ENCODE results near the gene ACSS2.

- TF ChIP-seq PATZ1 (CRISPR knock-in tag; IDR thresholded peaks at IDR 0.05; ENCODE audit: borderline replicate concordance) (no peak), CSDC2 (CRISPR knock-in tag; IDR thresholded peaks at IDR 0.05) (no peak), TCF4 (CRISPR knock-in tag; IDR thresholded peaks at IDR 0.05; ENCODE audit: borderline replicate concordance) (no peak), ARNTL (CRISPR knock-in tag; IDR thresholded peaks at IDR 0.05; ENCODE audit: borderline replicate concordance, low read depth) (no peak)
These were observed 19.7 kb downstream of the ACSS2 start for GRCh38 chr20:34896086-34896621.

Measured in SK-N-SH treated with all-trans-retinoic acid at 6 μM for 48 hours (cell line).